ENCODE data around the gene AMMECR1L. TPM values are rescaled to one million over a fixed set of nuclear protein-coding genes. Genes with fewer than 3 reads are reported as not detected.

Gene AMMECR1L
- total and polyA plus RNA-seq, 2 of the 13 experiments (the other 11 are each of a cell fraction or from before 2014, with no cell fraction given) = 9.1 to 14.2 TPM

- Histone ChIP-seq H3K36me3 (replicated peaks in 1 of 2; ENCODE audit: control insufficient read depth in 1 of 2, insufficient read depth in 2 of 2, low read length in 2 of 2) (peaks cover 20 to 59% of the 10 kb centered on the region in 2 experiments), H3K79me2 (ENCODE audit: insufficient read depth, low read length) (peaks cover 78% of the 10 kb centered on the region), H3K4me3 (replicated peaks in 1 of 3; ENCODE audit: insufficient read depth in 1 of 3, low read depth in 2 of 3, low read length in 3 of 3) (no peak overlapping the region), H3K9ac (ENCODE audit: insufficient read depth, low read depth, low read length) (no peak overlapping the region), H3K4me2 (ENCODE audit: low read depth, low read length) (no peak overlapping the region), H3K27ac (ENCODE audit: extremely low read length, insufficient read depth, low read length) (no peak overlapping the region), H3K4me1 (ENCODE audit: insufficient read depth, low read length) (peaks cover 28% of the 10 kb centered on the region), H2AFZ (ENCODE audit: low read length) (no peak overlapping the region), H3K27me3 (ENCODE audit: control insufficient read depth in 1 of 2, insufficient read depth in 2 of 2, low read length in 2 of 2) (no peaks in the 10 kb centered on the region), H4K20me1 (ENCODE audit: insufficient read depth, low read length) (peaks cover 14% of the 10 kb centered on the region; the same call in 1 of the 2 replicates), H3K9me3 (ENCODE audit: low read length) (no peaks in the 10 kb centered on the region)
- POLR2A ChIA-PET = no interaction called here
- DNase-seq (ENCODE audit: low spot score) (no peak), FAIRE-seq (no peak), ATAC-seq (no peak)
- no TSS peak for BruUV-seq (replicated peaks)
- CTCF ChIA-PET (ENCODE audit: low intra/inter-chr PET ratio, low total read pairs) = no interaction called here
- 98% methylated on average over 2 of the region's 2 CpGs for WGBS (ENCODE audit: low lambda C conversion rate)
- intact Hi-C loops (cut with micrococcal nuclease; ENCODE audit: unreplicated experiment) (no loop called here), in situ Hi-C loops (cut with HindIII; ENCODE audit: extremely low pct_ligation_motif_present, low pct_unique_long_range_greater_than_20kb) (no loop called here)
- TF ChIP-seq, protein P1, sequence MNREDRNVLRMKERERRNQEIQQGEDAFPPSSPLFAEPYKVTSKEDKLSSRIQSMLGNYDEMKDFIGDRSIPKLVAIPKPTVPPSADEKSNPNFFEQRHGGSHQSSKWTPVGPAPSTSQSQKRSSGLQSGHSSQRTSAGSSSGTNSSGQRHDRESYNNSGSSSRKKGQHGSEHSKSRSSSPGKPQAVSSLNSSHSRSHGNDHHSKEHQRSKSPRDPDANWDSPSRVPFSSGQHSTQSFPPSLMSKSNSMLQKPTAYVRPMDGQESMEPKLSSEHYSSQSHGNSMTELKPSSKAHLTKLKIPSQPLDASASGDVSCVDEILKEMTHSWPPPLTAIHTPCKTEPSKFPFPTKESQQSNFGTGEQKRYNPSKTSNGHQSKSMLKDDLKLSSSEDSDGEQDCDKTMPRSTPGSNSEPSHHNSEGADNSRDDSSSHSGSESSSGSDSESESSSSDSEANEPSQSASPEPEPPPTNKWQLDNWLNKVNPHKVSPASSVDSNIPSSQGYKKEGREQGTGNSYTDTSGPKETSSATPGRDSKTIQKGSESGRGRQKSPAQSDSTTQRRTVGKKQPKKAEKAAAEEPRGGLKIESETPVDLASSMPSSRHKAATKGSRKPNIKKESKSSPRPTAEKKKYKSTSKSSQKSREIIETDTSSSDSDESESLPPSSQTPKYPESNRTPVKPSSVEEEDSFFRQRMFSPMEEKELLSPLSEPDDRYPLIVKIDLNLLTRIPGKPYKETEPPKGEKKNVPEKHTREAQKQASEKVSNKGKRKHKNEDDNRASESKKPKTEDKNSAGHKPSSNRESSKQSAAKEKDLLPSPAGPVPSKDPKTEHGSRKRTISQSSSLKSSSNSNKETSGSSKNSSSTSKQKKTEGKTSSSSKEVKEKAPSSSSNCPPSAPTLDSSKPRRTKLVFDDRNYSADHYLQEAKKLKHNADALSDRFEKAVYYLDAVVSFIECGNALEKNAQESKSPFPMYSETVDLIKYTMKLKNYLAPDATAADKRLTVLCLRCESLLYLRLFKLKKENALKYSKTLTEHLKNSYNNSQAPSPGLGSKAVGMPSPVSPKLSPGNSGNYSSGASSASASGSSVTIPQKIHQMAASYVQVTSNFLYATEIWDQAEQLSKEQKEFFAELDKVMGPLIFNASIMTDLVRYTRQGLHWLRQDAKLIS (CRISPR knock-in tag; IDR thresholded peaks at IDR 0.05) = no peak
- TF ChIP-seq, protein P2, sequence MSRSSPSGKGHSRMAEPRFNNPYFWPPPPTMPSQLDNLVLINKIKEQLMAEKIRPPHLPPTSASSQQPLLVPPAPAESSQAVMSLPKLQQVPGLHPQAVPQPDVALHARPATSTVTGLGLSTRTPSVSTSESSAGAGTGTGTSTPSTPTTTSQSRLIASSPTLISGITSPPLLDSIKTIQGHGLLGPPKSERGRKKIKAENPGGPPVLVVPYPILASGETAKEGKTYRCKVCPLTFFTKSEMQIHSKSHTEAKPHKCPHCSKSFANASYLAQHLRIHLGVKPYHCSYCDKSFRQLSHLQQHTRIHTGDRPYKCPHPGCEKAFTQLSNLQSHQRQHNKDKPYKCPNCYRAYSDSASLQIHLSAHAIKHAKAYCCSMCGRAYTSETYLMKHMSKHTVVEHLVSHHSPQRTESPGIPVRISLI (CRISPR knock-in tag; IDR thresholded peaks at IDR 0.05; ENCODE audit: borderline replicate concordance) = peak; percentile 70
- TF ChIP-seq ZBTB33 (CRISPR knock-in tag; IDR thresholded peaks at IDR 0.05) (peak; percentile 74), ZSCAN30 (CRISPR knock-in tag; IDR thresholded peaks at IDR 0.05) (0 out of 2 replicates have a peak, but pooled peaks have one; percentile 24), NR2F2 (IDR thresholded peaks at IDR 0.05; ENCODE audit: borderline replicate concordance, low read depth) (no peak), ASH2L (IDR thresholded peaks at IDR 0.05; ENCODE audit: insufficient read length, low read depth, low read length) (no peak), ZNF580 (CRISPR knock-in tag; IDR thresholded peaks at IDR 0.05; ENCODE audit: borderline replicate concordance, low read depth) (no peak)
These were observed 8.6 kb downstream of the AMMECR1L start for GRCh38 chr2:127877136-127877535.

All from HepG2 (cell line).